Stimulated activated CD4-positive, alpha-beta T cell treated with anti-CD3 and anti-CD28 coated beads, TNF-alpha, amount 100 ng/mL, for 48 hours (primary cell): ENCODE measurements around the gene DLGAP1.

Experiments
- DNase-seq, 3 donors: peaks; one replicate each; pipeline ENCODE4 v3.0.0-alpha.2; 2020; ENCODE audit warnings: low read depth in 3 of 3

Gene DLGAP1

DNA sequence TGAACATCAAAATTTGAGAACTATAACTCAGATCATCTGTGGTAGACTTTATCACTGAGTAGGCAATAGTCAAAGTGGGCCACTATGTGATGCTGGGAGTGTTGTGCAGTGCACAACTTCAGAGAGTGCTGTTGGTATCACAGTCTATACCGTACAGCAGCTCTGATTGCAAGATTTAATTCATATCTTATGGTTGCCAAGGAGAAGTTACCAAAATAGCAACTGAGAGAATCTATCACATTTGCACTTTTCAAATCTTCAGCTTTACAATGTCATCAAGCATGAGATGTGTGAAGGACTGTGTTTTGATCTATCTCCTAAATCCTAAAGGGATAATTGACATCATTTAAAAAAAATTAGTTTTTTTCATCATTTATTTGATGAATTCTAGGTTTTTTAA lies 216.1 kb downstream of the DLGAP1 start:
- no peak for DNase-seq

GRCh38 chr18:4237664-4238041 lies 217.5 kb downstream of the DLGAP1 start:
- no peak for DNase-seq

DNA sequence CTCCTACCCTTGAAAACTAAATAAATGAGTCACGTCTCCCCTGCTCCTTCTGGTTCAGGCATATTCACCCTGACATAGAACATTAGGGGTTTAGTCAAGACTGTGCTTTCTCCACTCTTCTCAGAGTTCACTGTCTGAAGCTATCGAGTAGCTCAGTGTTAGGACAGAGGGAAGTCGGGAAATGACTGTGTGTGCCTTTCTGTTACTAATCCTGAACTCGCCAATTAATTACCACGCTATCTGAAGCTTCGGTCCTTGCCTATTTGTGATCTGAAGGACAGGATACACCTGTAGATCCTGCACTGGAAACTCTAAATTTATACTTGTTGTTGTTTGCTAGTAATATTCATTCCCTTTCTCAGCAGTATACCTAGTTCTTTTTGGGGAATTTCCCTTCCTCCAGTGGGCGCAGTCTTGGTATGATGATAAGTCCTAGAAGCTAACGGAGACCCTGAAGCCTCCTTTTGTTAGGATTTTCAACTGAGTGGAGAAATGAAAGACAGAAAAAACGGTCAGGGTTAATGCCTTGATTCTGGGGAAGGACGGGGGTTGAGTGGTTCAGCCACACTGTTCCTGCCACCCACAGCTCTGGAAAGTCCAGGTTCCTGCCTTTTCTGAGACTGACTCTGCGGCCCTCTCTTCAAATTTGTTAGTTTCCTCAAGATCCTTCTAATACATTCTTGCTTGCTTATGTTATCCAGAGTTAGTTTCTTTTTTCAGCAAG lies 218.0 kb downstream of the DLGAP1 start:
- no peak for DNase-seq

DNA sequence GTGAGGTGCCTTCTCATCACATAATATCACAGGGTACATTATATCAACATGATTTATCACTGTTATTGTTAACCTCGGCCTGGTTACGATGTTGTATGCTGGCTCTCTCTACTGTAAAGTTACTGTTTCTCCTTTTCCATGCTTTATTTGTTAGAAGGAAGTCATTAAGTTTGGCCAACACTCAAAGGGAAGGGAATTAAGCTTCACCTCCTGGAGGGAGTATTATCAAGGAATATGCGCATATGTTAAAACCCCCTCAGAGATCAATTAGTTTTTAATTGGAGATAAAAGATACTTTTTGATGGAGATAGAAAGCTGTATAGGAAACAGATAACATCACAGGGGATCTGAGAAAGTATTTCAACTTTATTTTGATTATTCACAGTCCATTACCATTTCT lies 221.6 kb downstream of the DLGAP1 start:
- no peak for DNase-seq

DNA sequence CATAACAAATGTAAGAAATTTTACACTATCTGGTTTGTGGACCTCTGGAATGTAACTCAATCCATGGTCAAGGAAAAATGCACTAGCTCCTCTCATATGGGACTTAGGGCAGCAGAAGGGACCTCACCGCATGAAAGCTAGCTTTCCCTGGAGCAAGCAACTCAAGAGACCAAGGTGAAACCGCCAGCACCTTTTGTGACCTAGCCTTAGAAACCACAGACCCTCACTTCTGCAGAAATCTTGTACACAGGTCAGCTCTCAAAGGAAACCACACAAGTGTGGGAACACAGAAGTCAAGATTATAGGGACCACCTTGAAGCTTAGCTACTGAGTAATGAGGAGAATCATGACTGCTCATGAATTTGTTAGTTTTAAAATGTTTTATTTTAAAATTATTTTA lies 222.5 kb downstream of the DLGAP1 start:
- DNase-seq = no peak

- no peak for DNase-seq
Measured at GRCh38 chr18:4231260-4231659, 223.8 kb downstream of the DLGAP1 start.

DNA sequence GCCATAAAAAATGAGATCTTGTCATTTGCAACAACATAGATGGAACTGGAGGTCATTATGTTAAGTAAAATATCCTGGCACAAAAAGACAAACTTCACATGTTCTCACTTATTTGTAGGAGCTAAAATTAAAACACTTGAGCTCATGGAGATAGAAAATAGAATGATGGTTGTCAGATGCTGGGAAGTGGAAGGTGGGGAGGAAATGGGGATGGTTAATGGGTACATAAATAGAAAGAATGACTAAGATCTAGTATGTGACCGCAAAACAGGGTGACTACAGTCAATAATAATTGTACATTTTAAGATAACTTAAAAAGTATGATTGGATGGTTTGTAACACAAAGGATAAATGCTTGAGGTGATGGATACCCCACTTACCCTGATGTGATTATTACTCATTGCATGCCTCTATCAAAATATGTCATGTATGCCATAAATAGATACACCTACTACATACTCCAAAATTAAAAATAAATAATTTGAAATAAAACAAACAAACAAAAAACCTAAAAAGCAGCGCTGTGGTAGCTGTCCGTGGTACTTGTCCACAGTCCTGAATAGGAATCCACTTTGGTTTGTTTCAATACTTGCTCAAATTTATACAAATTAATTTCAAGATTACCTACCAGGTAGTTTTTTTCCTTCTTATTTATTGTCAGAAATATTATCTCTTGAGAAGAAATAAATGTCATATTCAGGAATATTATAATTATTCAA lies 224.5 kb downstream of the DLGAP1 start:
- no peak for DNase-seq

DNA sequence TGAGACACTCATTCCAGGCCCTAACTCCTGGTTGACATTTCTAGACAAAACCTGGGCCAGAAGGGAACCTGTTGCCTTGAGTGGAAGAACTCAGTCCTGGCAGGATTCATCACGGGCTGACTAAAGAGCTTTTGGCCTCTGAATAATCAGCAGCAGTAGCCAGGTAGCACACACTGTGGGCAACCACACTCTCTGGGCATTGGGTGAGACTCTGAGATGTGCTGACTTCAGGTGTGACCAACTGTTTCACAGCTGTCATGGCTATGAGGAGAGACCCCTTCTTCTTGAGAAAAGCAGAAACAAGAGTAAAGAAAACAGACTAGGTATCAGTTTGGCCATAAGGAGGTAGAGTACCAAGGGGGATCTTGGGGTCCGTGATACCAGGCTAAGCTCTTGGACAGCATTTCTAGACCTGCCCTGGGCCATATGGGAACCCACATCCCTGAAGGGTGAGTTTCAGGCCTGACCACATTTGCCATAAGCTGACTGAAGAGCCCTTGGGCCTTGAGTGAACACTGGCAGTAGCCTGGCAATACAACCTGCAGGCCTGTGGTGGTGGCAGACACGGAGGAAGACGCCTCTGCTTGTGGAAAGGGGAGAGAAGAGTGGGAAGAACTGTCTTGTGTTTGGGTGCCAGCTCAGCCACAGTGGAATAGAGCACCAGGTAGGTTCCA lies 230.9 kb downstream of the DLGAP1 start:
- DNase-seq = no peak

- DNase-seq = no peak
Measured at GRCh38 chr18:4211111-4211837, 243.8 kb downstream of the DLGAP1 start.

DNA sequence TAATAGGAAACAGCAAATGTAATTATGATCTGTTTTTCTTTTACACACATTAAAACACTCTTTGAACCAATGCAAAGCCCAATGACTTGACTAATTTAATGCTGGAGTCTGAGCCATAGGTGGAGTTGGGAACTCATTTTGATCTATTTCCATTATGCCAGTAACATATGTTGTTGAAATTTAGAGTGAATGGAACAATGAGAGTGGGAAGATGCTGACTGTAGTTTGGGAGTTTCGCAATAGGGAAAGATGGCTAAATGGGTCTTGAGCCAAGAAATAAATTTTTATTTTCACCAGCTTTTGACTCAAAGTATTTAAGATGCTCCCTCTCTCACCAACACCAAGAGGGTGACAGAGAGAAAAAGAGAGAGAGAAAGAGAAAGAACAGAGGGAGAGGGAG lies 246.7 kb downstream of the DLGAP1 start:
- DNase-seq = no peak

GRCh38 chr18:4207383-4207985 lies 247.6 kb downstream of the DLGAP1 start:
- DNase-seq = no peak

DNA sequence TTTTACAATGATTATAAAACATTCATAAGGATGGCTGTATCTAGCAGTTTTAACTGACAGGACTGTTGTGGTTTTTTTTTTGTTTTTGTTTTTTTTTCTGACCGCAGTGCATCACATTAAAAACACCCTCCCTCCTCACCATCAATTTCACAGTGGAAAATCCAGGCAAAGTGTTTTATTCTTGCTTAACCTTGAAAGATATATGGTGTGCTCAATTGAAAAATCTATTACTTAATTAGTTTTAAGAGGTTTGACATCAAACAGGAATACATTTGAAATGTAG lies 250.7 kb downstream of the DLGAP1 start:
- DNase-seq = no peak

DNA sequence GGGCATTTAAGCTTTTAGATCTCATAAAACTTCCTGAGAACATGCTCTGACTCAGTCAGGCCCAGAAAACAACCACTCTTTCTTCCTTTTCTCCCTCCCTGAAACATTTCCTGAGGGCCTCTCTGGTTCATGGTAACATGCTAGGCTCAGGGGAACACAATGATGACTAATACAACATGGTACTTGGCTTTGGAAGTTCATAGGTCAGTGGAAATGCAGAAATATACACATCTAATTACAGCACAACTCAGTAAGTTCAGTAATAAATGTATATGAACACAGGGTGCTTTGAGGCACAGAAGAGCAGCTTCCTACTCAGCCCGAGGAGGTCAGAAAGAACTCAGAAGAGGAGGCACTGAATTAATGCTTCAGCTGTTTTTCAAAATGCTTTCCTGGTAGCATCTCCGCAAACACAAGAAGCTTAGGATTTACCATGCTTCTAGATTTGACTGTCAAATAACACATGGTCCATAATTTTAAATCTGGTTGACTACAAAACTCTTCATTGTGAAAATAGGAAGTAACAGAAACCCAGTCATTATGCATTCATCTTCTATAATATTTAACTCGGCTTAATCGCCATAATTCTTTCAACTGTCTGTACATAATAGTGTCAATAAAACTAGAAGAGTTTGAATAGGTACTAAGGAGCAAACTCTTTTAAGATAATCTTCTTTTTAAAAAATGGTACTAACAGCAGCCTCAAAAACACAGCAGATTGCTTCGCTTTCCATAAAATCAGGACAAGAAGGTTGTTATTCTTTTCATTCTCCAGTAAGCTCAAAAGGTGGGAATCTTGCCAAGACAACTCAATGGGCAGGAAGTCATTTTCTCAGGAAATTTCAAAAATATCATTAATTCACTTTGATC lies 251.3 kb downstream of the DLGAP1 start:
- DNase-seq = no peak

GRCh38 chr18:4200399-4200798 lies 254.7 kb downstream of the DLGAP1 start:
- no peak for DNase-seq

DNA sequence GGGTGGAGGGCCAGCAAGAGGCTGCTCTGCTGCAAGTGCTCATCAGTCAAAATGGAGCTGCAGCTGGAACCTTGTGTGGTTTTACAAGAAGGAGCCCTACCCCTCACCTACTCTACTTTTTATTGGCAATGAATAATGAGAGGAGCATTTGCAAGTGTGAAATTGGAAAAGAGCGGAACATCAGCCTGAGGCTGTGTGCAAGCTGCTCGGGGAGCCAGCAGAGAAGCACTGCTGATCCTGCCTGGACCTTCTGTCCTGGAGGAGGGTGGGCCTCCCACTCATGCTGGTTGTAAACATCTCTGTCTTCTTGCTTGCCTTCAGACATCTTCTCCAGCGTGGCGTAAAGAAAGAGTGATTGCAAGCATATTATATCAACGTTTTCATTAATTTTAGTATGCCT lies 256.2 kb downstream of the DLGAP1 start:
- DNase-seq = no peak

DNA sequence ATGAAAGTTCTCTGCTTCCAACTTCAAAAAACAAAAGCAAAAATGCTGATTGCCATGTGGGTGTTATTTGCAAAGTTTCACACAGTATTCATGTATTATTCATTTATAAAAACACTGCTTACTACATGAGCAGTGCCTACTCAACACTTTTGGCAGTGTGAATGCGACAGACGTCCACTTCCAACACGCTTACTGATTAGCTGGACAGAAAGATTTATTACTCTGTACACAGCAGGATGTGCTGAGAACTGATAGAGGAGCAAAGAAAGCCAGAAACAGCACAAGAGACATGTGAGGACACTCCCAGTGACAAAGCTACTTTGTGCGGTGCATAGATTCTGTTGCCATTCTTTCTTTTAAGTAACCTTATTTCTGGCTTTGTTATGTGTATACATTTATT lies 258.8 kb downstream of the DLGAP1 start:
- DNase-seq = no peak

- DNase-seq = no peak
Measured at GRCh38 chr18:4193086-4193485, 262.0 kb downstream of the DLGAP1 start.

DNA sequence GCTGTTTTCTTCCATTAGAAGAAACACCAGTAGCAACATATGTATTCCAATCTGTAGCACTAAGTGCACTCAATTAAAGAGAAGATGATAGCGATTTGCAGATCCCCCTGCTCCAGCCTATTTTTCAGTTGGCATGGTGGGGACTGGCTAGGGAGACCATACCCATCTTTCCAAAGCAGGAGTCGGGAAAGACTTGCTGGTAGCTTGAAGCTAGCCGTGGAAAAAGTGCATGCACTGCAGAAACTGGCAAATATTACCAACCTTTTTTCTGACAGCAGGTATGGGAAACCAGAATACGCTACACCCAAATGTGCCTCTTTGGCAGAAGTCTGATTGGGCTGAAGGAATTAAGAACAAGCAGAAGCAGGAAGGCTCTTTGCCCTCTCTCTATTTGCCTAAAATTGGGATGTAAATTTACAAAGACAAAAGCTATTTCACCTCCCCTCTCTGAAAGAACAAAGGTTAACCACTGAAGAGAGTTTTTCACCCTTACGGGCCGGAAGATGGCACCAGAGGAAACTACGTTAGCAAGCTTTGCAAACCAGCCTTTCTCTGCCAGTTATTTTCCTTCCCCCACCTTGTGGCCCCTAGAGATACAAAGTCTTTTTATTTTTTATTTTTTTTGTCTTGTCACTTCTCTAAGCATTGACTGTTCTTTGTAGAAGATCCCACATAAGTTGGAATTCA lies 273.1 kb downstream of the DLGAP1 start:
- DNase-seq = no peak

- no peak for DNase-seq
Measured at GRCh38 chr18:4181086-4181485, 274.0 kb downstream of the DLGAP1 start.
